D721Med (cell line): ENCODE results near the gene ABCA7.

Experiments
- DNase-seq: peaks from one replicate; pipeline ENCODE4 v3.0.0; 2011; ENCODE audit warnings: low spot score; ENCODE audit not compliant: insufficient read length
- FAIRE-seq: peaks from 2 replicates; lab custom pipeline; 2011; peaks lifted over from hg19 to GRCh38; lab: Jason Lieb, UNC
- TF ChIP-seq, protein P1 (sequence below): IDR thresholded peaks from 2 replicates; pipeline ENCODE4 v1.5.1; 2012; ENCODE audit warnings: mild to moderate bottlenecking, control low read depth; ENCODE audit not compliant: insufficient read depth; ENCODE audit errors: missing control alignments

ABCA7 gene

DNA sequence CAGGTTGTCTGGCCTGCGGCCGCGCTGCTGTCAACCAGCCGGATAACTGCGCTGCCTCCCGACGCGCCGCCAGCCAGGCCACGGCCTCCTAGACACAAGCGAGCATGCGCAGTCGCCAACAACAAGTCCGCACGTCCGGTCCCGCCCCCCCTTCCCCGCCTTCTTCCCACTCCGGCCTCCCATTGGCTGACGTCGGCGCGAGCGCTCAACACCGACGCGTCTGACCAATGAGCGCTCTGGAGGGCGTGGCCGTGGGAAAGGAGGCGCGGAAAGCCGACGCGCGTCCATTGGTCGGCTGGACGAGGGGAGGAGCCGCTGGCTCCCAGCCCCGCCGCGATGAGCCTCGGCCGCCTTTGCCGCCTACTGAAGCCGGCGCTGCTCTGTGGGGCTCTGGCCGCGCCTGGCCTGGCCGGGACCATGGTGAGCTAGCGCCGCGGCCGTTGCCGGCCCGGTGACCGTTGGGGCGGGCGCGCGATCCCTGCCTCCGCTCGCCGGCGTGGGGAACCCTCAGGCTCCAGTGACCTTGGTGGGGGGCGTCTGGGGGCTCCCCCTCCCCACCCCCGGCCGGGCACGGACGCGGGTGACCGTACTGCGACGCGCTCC is 63.9 kb downstream of the ABCA7 start, which contains the start of gene GPX4:
Gene GPX4 (plus strand): TSS at position 287 of the 603 bp plus-strand sequence. CDS start 50 bp downstream, at position 337.
- no peak for FAIRE-seq
- peak; percentile 99 for DNase-seq
- TF ChIP-seq, protein P1, sequence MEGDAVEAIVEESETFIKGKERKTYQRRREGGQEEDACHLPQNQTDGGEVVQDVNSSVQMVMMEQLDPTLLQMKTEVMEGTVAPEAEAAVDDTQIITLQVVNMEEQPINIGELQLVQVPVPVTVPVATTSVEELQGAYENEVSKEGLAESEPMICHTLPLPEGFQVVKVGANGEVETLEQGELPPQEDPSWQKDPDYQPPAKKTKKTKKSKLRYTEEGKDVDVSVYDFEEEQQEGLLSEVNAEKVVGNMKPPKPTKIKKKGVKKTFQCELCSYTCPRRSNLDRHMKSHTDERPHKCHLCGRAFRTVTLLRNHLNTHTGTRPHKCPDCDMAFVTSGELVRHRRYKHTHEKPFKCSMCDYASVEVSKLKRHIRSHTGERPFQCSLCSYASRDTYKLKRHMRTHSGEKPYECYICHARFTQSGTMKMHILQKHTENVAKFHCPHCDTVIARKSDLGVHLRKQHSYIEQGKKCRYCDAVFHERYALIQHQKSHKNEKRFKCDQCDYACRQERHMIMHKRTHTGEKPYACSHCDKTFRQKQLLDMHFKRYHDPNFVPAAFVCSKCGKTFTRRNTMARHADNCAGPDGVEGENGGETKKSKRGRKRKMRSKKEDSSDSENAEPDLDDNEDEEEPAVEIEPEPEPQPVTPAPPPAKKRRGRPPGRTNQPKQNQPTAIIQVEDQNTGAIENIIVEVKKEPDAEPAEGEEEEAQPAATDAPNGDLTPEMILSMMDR, result no peak

DNA sequence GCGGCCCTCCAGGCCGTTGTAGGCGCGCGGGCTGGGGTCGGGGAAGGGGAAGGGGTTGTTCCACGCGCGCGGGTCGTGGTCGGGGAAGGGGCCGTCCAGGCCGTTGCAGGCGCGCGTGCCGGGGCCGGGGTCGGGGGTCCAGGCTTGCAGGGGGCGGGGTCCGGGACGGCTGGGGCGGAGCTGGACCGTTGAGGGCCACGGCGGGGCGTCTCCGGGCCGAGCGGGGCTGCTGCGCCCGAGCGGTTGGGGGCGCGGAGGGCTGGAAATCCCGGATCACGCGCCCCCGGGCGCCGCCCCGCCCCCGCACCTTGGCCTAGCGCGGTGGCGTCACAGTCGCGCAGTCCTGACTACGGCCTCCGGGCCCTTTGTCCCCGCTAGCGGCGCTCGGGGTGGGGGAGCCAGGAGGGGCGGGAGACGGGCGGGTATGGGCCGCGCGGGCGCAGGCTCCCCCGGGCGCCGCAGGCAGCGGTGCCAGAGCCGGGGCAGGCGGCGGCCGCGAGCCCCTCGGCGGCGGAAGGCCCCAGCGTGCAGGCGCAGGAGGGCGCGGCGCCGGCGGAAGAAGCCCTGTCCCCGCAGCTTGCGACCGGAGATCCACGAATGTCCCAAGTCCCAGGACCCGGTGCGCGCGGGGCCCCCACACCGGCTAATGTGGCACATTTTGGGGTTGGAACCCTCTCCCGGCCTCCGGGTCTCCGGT is 64.6 kb downstream of the ABCA7 start:
- DNase-seq, result peak; percentile 90
- TF ChIP-seq, protein P1, result no peak
- no peak for FAIRE-seq

DNA sequence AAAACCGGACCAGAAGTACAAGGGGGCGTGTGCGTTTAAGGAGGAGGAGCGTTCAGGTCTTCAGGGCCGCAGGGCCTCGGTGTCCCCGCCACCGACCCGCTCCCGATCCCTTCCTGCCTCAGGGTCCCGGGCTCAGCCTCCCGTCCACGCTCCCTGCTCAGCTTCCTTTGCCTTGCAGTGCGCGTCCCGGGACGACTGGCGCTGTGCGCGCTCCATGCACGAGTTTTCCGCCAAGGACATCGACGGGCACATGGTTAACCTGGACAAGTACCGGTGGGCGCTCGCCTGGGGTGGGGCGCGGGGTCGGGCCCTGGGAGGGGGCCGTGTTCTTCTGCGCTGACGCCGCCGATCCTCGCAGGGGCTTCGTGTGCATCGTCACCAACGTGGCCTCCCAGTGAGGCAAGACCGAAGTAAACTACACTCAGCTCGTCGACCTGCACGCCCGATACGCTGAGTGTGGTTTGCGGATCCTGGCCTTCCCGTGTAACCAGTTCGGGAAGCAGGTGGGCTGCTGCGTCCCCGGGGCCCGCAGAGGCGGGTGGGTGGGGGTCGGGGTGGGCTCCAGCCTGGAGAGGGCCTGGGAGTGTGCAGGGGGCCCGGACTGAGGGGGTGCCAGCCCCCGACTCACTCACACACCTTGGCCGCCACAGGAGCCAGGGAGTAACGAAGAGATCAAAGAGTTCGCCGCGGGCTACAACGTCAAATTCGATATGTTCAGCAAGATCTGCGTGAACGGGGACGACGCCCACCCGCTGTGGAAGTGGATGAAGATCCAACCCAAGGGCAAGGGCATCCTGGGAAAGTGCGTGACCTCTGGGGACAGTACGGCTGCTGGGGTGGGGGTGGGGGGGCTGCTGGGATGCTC is 65.3 kb downstream of the ABCA7 start:
- no peak for FAIRE-seq
- peak; percentile 58 for DNase-seq
- TF ChIP-seq, protein P1, result no peak

DNA sequence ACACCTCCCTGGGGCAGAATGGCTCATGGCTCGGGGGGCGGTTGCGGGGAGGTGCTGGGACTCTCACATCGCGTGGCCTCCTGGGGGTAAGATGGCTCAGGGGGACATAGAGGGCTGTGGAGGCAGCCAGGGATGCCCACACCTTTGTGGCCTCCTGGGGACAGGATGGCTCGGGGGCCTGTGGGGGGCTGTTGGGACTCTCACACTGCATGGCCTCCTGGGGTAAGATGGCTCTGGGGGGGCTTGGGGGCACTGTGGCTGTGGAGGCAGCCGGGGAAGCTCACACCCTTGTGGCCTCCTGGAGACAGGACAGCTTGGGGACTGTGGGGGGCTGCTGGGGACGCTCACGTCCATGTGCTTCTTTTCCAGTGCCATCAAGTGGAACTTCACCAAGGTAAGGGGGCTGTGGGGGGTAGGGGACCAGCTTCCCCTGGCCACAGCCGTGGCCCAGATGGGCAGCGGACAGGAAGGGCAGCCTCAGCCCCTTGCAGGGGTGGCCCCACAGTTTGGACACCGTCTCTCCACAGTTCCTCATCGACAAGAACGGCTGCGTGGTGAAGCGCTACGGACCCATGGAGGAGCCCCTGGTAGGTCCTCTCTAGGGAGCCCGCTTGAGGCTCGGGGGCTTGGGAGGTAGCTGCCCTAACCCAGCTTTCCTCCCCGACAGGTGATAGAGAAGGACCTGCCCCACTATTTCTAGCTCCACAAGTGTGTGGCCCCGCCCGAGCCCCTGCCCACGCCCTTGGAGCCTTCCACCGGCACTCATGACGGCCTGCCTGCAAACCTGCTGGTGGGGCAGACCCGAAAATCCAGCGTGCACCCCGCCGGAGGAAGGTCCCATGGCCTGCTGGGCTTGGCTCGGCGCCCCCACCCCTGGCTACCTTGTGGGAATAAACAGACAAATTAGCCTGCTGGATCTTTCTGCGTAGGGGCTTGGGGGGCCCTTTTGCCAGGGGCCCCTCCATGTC is 66.2 kb downstream of the ABCA7 start:
- FAIRE-seq, result no peak
- TF ChIP-seq, protein P1, result no peak
- no peak for DNase-seq

DNA sequence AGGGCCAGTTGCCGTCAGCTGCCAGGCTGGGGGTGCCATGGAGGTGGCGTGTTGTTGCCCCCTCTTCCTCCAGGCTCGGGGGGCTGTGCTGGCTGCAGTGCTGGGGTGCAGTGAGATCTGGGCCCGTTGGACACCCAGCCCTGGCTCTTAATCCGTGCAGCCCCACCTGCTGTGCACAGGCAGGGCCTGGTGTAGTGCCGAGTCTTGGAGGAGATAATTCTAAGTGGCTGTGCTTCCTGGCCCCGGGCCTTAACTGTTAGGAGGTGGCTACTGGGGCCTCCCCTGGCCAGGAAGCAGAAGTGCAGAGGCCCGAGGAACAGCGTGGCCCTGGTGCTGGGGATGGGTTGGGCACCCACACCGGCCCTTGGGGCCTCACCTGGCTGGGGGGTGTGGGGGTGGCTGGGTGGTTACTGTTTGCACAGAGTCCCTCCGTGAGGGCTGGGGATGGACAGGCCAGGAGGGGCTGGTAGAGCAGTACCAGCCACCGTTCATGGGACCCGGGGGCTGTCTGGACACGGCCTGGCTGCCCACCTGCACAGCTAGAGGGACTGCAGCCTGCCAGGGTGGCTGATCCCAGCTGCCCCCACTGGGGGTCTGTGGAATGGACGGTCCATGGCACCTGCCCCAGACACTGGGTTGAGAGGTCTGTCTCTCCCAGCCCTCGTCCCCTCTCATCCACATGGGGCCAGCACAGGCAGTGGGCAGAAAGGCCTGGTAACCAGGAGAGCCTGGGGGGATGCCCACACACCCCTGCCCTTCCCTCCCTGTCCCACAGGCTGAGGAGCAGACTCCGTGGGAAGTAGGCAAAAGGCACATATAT is 67.1 kb downstream of the ABCA7 start:
- FAIRE-seq (no peak), DNase-seq (no peak)
- TF ChIP-seq, protein P1, result no peak
